Keratinocyte (primary cell): ENCODE results near the gene ARHGAP40. TPM values are rescaled to one million over a fixed set of nuclear protein-coding genes. Genes with fewer than 3 reads are reported as not detected.

Source experiments
- DNase-seq: peaks from one replicate; pipeline ENCODE4 v3.0.0-alpha.2; 2011; ENCODE audit warnings: low read depth, missing footprints, low spot score
- FAIRE-seq: peaks from 2 replicates; lab custom pipeline; 2011; peaks lifted over from hg19 to GRCh38; lab: Jason Lieb, UNC
- H2AFZ ChIP-seq: 2 replicates; pipeline ENCODE4 v1.6.0; 2012; ENCODE audit warnings: low read length, control low read depth, inconsistent platforms; ENCODE audit not compliant: control insufficient read depth
- H3K27ac ChIP-seq: 2 replicates; pipeline ENCODE4 v1.5.1; 2011; ENCODE audit warnings: low read length; ENCODE audit not compliant: control insufficient read depth, insufficient read depth
- H3K27me3 ChIP-seq: 3 replicates; pipeline ENCODE4 v1.6.0; 2011; ENCODE audit warnings: low read length; ENCODE audit not compliant: control insufficient read depth, insufficient read depth; ENCODE audit errors: extremely low read depth
- H3K36me3 ChIP-seq, 2 experiments: 2 replicates in 1 of 2; 3 replicates in 1 of 2; pipeline ENCODE4 v1.5.1; 2011; ENCODE audit warnings: low read length in 2 of 2, mild to moderate bottlenecking in 1 of 2; ENCODE audit not compliant: control insufficient read depth in 2 of 2, insufficient read depth in 2 of 2; ENCODE audit errors: extremely low read depth in 1 of 2
- H3K4me1 ChIP-seq: 3 replicates; pipeline ENCODE4 v1.5.1; 2011; ENCODE audit warnings: low read length; ENCODE audit not compliant: control insufficient read depth, insufficient read depth; ENCODE audit errors: extremely low read depth
- H3K4me2 ChIP-seq: 3 replicates; pipeline ENCODE4 v1.6.0; 2011; ENCODE audit warnings: low read depth, low read length; ENCODE audit not compliant: control insufficient read depth, insufficient read depth; ENCODE audit errors: extremely low read depth
- H3K4me3 ChIP-seq, 3 experiments: fragments of 200-600 bp in 1 of 3; sonication (generic) in 1 of 3; 2 replicates in 2 of 3; 3 replicates in 1 of 3; pipeline ENCODE4 v1.5.1; 2011 to 2016; ENCODE audit warnings: low read length in 3 of 3, mild to moderate bottlenecking in 3 of 3, control low read depth in 2 of 3, inconsistent platforms in 1 of 3, low read depth in 1 of 3, mixed read lengths in 1 of 3, mixed run types in 1 of 3, moderate library complexity in 1 of 3; ENCODE audit not compliant: control insufficient read depth in 2 of 3, insufficient read depth in 2 of 3; ENCODE audit errors: extremely low read depth in 1 of 3
- H3K79me2 ChIP-seq: 2 replicates; pipeline ENCODE4 v1.6.0; 2012; ENCODE audit warnings: low read length; ENCODE audit not compliant: control insufficient read depth, insufficient read depth
- H3K9ac ChIP-seq: 3 replicates; pipeline ENCODE4 v1.6.0; 2011; ENCODE audit warnings: low read length; ENCODE audit not compliant: control insufficient read depth, insufficient read depth; ENCODE audit errors: extremely low read depth
- H3K9me1 ChIP-seq: 3 replicates; pipeline ENCODE4 v1.6.0; 2011; ENCODE audit warnings: low read length; ENCODE audit not compliant: control insufficient read depth, insufficient read depth; ENCODE audit errors: extremely low read depth
- H3K9me3 ChIP-seq: 2 replicates; pipeline ENCODE4 v1.5.1; 2012; ENCODE audit warnings: low read depth, low read length; ENCODE audit not compliant: control insufficient read depth
- H4K20me1 ChIP-seq: 3 replicates; pipeline ENCODE4 v1.6.0; 2011; ENCODE audit warnings: low read length; ENCODE audit not compliant: control insufficient read depth, insufficient read depth; ENCODE audit errors: extremely low read depth
- CTCF ChIP-seq, 3 experiments: IDR thresholded peaks in 1 of 3; conservative IDR thresholded peaks in 1 of 3; optimal IDR thresholded peaks in 1 of 3; 2 replicates in 2 of 3; 3 replicates in 1 of 3; pipeline versions ENCODE3 to v1.5.1; 2011; ENCODE audit warnings: low read length in 3 of 3, mild to moderate bottlenecking in 3 of 3, moderate library complexity in 2 of 3, control low read depth in 1 of 3, inconsistent platforms in 1 of 3; ENCODE audit not compliant: insufficient read depth in 2 of 3; ENCODE audit errors: extremely low read depth in 1 of 3
- EZH2 ChIP-seq: IDR thresholded peaks from one replicate; pipeline ENCODE4 v1.6.1; 2012; ENCODE audit warnings: inconsistent platforms, mild to moderate bottlenecking, low read length, moderate library complexity
- dilution Hi-C: fragments of 300-500 bp; cut with MboI; formaldehyde crosslinking; loops from one replicate; pipeline ENCODE4 v1.7.0; 2020; ENCODE audit warnings: low sequenced_read_pairs; ENCODE audit not compliant: extremely low pct_ligation_motif_present
- polyA plus RNA-seq, 5 experiments: library from polyadenylated mRNA; depleted of rRNA in 3 of 5; stranded (reverse) in 3 of 5; stranded (forward) in 1 of 5; unstranded in 1 of 5; fragments of >200 nt; gene quantifications; 1 replicate in 1 of 5; 2 replicates in 3 of 5; 3 replicates in 1 of 5; pipeline versions ENCODE4 v1.2.1 to v1.2.3, GENCODE V29; 2011 to 2012; ENCODE audit warnings: missing spikeins in 2 of 5, low read depth in 1 of 5, low replicate concordance in 1 of 5

ARHGAP40 gene
- polyA plus RNA-seq, 1 donor (not counting 4 experiments of a cell fraction or from before 2014, with no cell fraction given) = 1.0 TPM

DNA sequence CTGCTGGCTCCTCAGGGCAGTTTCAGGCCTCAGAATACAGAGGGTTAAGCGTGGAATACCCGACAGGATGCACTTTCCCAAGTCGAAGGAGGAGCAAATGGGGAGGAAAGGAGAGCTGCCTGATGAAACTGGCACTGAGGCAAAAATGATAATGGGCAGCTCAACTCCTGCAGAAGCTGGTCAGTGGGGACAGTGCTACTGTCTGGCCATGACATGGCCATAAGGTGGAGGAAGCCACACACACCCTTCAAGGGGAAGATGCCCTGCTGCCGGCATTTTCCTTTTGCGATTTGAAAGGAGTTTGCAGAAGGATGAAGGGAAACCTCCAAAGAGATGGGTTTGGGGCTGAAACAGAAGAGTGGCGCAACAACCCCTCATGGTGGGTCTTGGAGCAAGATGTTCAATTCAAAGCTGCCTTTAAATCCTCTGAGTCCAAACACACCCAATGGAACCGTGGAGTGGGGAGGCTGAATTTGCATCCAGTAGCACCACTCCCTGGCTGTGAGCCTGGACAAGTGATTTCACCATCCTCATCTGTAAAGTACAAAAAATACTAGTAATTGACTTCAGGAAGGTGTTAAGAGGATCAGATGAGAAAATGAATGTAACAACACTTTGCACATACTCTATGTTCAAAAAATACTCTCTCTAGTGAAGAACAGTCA lies 17.4 kb upstream of the ARHGAP40 start:
- no peaks in the 10 kb centered on the region for H3K79me2 ChIP-seq
- no peak overlapping the region for H3K4me2 ChIP-seq
- no peaks in the 10 kb centered on the region for H3K9me3 ChIP-seq
- H3K9me1 ChIP-seq = no peaks in the 10 kb centered on the region
- dilution Hi-C loops = no loop called here
- H2AFZ ChIP-seq = no peak overlapping the region
- H3K4me1 ChIP-seq = no peaks in the 10 kb centered on the region
- DNase-seq = no peak
- H3K4me3 ChIP-seq = no peak overlapping the region
- H3K9ac ChIP-seq = no peak overlapping the region
- H3K27ac ChIP-seq = no peak overlapping the region
- no peak for FAIRE-seq
- TF ChIP-seq EZH2 (no peak), CTCF (optimal IDR thresholded peaks at IDR 0.05 in 1 of 3, IDR thresholded peaks at IDR 0.05 in 1 of 3, conservative IDR thresholded peaks at IDR 0.05 in 1 of 3; ENCODE audit: extremely low read depth in 1 of 3, insufficient read depth in 2 of 3, low read length in 3 of 3) (no peak)
- H3K36me3 ChIP-seq = no peaks in the 10 kb centered on the region
- H4K20me1 ChIP-seq = no peaks in the 10 kb centered on the region
- H3K27me3 ChIP-seq = peaks cover 3% of the 10 kb centered on the region

DNA sequence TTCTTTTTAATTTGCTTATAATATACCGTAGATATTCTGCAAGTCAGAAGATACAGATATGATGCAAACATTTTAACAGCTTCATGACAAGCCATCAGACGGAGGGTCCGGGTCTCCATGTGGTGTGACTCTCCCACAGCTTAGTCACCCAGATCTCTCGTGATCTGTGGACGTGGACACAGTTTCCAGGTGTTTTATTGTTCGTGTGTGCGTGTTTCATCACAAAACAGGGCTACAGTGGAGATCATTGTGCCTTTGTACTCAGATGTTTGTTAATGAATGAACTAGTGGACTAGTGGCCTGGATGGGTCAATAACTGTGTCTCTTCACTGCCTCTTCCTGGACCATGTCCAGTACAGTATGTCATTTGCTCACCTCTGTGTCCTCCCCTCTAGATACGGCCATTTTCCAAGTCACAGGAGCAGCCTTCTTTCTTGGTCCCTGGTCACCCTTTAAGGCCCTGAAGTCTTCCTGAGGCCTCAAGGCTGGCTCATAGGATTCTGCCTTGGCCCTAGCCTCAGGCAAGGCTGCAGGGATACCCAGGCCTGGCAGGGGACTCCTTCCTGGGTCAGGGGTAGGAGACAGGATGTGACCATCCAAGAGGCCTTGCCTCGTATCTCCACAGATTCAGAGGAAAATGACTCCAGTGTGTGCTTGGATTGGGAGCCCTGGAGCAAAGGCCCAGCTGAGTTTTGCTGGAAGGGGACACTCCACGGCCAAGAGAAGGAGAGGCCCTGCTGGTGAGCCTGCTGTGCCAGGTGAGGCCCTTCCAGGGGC lies 16.0 kb upstream of the ARHGAP40 start:
- no peak overlapping the region for H3K9ac ChIP-seq
- H3K4me2 ChIP-seq = no peak overlapping the region
- DNase-seq (no peak), FAIRE-seq (no peak)
- H3K9me3 ChIP-seq = no peaks in the 10 kb centered on the region
- no peak overlapping the region for H3K4me3 ChIP-seq
- no peaks in the 10 kb centered on the region for H3K36me3 ChIP-seq
- no peaks in the 10 kb centered on the region for H3K79me2 ChIP-seq
- no peaks in the 10 kb centered on the region for H3K9me1 ChIP-seq
- H3K27me3 ChIP-seq = peaks cover 6% of the 10 kb centered on the region
- TF ChIP-seq EZH2 = no peak
- no peak for TF ChIP-seq CTCF (optimal IDR thresholded peaks at IDR 0.05 in 1 of 3, IDR thresholded peaks at IDR 0.05 in 1 of 3, conservative IDR thresholded peaks at IDR 0.05 in 1 of 3; ENCODE audit: extremely low read depth in 1 of 3, insufficient read depth in 2 of 3, low read length in 3 of 3)
- no peaks in the 10 kb centered on the region for H4K20me1 ChIP-seq
- no peaks in the 10 kb centered on the region for H3K4me1 ChIP-seq
- dilution Hi-C loops = no loop called here
- H3K27ac ChIP-seq = no peak overlapping the region
- H2AFZ ChIP-seq = no peak overlapping the region
